Adipocyte (in vitro differentiated cells): ENCODE results near the gene DGKQ.

Source experiments
- DNase-seq: peaks from one replicate; pipeline ENCODE4 v3.0.0-alpha.2; 2015; ENCODE audit warnings: low read depth
- H3K27me3 ChIP-seq: replicated peaks from 2 replicates; pipeline ENCODE4 v1.7.0; 2013; ENCODE audit warnings: mild to moderate bottlenecking, low read length, moderate library complexity; ENCODE audit not compliant: control insufficient read depth, insufficient read depth
- H3K36me3 ChIP-seq: 2 replicates; pipeline ENCODE4 v1.7.0; 2013; ENCODE audit warnings: low read length, mild to moderate bottlenecking, moderate library complexity; ENCODE audit not compliant: control insufficient read depth, insufficient read depth, severe bottlenecking
- H3K4me1 ChIP-seq: 2 replicates; pipeline ENCODE4 v1.7.0; 2013; ENCODE audit warnings: mild to moderate bottlenecking, low read length, moderate library complexity; ENCODE audit not compliant: control insufficient read depth, insufficient read depth
- H3K4me3 ChIP-seq: 2 replicates; pipeline ENCODE4 v1.7.0; 2013; ENCODE audit warnings: mild to moderate bottlenecking, low read length, moderate library complexity
- H3K9ac ChIP-seq: 2 replicates; pipeline ENCODE4 v1.7.0; 2013; ENCODE audit warnings: mild to moderate bottlenecking, low read length, moderate library complexity
- H3K9me3 ChIP-seq: 2 replicates; pipeline ENCODE4 v1.7.0; 2013; ENCODE audit warnings: mild to moderate bottlenecking, low read length, moderate library complexity; ENCODE audit not compliant: control insufficient read depth

The DGKQ gene

DNA sequence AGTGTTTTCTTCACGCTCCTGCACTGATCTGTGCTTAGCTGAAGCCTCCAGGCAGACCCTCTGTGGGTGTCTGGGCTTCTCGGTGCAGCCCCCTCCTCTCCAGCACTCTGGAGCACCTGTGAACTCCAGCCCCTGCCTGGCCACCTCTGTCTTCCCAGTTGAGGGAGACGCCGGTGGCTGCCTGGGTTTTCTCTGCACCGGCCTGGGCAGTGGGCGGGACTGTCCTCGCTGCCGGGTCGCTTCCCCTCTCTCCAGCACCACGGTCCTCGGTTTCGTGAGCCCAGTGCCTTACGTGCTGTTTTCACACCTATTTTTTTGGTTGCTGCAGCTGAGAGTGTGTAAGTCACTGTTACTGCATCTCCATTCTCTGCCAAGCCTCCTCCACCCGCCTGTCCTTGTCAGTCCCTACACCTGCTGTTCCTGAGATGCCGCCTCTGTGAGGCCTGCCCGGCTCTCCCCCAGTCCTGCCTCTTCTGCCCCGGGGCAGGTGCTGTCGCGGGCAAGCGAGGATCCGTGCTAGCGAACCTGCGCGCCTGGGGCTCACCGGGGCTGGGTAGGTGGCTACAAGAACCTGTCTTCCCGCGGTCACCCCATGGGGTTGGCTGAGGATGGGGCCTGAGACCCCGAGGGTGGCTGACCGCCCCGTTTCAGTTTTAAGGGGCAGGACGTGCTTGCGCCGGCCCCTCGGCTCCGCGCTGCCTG, 35.6 kb upstream of the DGKQ start:
- peak; percentile 29 for DNase-seq

GRCh38 chr4:1006856-1007255, 33.5 kb upstream of the DGKQ start:
- no peaks in the 10 kb centered on the region for H3K36me3 ChIP-seq
- peaks cover 8% of the 10 kb centered on the region for H3K27me3 ChIP-seq
- H3K4me3 ChIP-seq, result no peak overlapping the region
- no peaks in the 10 kb centered on the region for H3K9me3 ChIP-seq
- H3K9ac ChIP-seq, result no peak overlapping the region
- peaks cover 18% of the 10 kb centered on the region for H3K4me1 ChIP-seq
- DNase-seq, result no peak

More for the DNA sequence above, 35.6 kb upstream of the DGKQ start:
- H3K4me3 ChIP-seq, result peak overlapping the region; percentile 76
- H3K36me3 ChIP-seq, result peaks cover 5% of the 10 kb centered on the region
- peaks cover 16% of the 10 kb centered on the region for H3K4me1 ChIP-seq
- peaks cover 8% of the 10 kb centered on the region for H3K27me3 ChIP-seq
- H3K9ac ChIP-seq, result peak overlapping the region; percentile 71
- H3K9me3 ChIP-seq, result no peaks in the 10 kb centered on the region

DNA sequence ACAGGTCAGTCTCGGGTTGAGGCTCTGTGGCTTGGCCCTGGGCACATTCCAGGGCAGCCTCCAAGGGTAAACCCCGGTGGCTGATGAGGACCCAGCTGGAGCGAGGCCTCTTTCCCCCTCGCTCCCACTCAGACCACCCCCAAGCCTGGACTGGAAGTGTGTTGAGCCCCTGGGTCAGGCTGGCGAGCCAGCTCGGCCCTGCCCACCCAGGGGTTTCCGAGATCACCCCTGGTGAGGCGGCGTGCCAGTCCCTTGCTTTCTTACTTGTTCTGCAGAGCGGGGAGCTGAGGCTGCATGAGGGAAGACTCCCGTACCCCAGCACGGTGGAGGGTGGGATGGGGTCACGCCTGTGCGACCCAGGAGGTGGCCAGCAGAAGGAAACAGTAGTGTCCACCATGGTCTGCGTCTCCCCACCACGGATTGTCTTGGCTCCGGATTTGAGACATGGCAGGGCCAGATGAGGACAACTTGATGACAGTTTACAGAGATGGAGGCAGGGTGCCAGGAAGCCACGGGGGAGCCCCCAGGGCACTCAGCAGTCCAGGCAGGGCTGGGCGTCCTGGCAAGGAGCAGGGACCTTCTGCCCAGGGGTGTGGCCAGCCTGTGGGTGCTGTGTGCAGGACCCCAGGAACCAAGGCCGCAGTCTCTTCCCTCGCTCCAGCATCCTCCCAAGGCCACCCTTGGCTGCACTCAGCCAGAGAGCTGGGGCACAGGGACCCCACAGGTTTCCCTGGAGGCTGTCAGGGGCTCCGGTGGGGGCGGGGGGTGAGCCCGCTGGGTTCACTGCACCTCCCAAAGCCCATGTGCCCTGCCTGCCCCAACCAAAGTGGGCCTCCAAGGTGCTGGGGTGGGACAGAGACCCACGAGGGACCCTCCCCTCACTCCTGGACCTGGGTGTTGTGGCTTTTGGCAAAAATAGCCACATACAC, 31.5 kb upstream of the DGKQ start:
- DNase-seq, result no peak
- Histone ChIP-seq H3K9ac (no peak overlapping the region), H3K27me3 (peaks cover 20% of the 10 kb centered on the region), H3K36me3 (no peaks in the 10 kb centered on the region), H3K4me3 (no peak overlapping the region), H3K9me3 (no peaks in the 10 kb centered on the region), H3K4me1 (peaks cover 9% of the 10 kb centered on the region)

DNA sequence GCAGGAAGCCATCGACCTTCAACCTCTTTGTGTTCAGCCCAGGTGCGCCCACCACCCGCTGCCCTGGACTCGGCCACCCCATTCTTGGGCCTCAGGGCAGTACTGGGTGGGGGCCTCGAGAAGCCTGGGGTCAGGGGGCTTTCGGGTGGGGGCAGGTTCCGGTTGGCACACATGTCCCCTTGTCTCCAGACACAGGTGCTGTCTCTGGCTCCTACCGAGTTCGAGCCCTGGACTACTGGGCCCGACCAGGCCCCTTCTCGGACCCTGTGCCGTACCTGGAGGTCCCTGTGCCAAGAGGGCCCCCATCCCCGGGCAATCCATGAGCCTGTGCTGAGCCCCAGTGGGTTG, 30.7 kb upstream of the DGKQ start:
- no peaks in the 10 kb centered on the region for H3K9me3 ChIP-seq
- no peak overlapping the region for H3K4me3 ChIP-seq
- peaks cover 20% of the 10 kb centered on the region for H3K27me3 ChIP-seq
- no peak for DNase-seq
- H3K9ac ChIP-seq, result no peak overlapping the region
- H3K4me1 ChIP-seq, result peaks cover 6% of the 10 kb centered on the region
- no peaks in the 10 kb centered on the region for H3K36me3 ChIP-seq

GRCh38 chr4:1003271-1004070, 30.1 kb upstream of the DGKQ start:
- no peaks in the 10 kb centered on the region for H3K9me3 ChIP-seq
- H3K27me3 ChIP-seq, result peaks cover 16% of the 10 kb centered on the region
- no peak overlapping the region for H3K4me3 ChIP-seq
- no peak overlapping the region for H3K9ac ChIP-seq
- DNase-seq, result no peak
- H3K4me1 ChIP-seq, result peaks cover 4% of the 10 kb centered on the region
- no peaks in the 10 kb centered on the region for H3K36me3 ChIP-seq

DNA sequence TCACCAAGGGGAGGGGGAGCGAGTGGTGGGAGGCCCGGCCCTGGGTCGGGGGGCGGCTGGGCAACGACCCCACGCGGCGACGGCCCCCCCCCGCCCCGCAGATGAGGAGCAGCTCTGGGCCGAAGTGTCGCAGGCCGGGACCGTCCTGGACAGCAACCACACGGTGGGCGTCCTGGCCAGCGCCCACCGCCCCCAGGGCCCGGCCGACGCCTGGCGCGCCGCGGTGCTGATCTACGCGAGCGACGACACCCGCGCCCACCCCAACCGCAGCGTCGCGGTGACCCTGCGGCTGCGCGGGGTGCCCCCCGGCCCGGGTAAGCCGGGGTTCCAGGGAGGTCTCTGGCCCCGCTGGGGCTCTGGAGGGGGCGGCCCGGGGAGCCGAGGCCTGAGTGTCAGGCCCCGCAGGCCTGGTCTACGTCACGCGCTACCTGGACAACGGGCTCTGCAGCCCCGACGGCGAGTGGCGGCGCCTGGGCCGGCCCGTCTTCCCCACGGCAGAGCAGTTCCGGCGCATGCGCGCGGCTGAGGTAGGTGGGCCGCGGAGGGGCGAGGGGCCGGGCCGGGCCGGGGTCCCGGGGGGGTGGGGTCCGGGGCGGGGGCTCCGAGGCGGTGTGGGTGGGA, 29.4 kb upstream of the DGKQ start:
- H3K27me3 ChIP-seq, result peaks cover 12% of the 10 kb centered on the region
- H3K9ac ChIP-seq, result no peak overlapping the region
- peaks cover 5% of the 10 kb centered on the region for H3K4me1 ChIP-seq
- no peak for DNase-seq
- H3K4me3 ChIP-seq, result no peak overlapping the region
- no peaks in the 10 kb centered on the region for H3K36me3 ChIP-seq
- no peaks in the 10 kb centered on the region for H3K9me3 ChIP-seq

DNA sequence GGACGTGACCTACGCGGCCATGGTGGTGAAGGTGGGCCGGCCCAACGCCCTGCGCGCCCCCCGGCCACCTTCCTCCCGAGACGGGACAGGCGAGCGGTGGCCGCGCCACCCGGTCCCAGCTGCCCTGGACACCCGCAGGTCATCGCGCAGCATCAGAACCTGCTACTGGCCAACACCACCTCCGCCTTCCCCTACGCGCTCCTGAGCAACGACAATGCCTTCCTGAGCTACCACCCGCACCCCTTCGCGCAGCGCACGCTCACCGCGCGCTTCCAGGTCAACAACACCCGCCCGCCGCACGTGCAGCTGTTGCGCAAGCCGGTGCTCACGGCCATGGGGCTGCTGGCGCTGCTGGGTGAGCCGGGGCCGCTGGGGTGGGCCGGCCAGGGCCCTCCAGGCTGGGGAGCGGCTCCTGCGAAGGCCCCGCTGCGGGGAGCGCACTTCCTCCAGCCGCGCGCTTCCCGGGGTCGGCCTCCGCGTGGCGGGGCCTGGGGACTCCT, 28.8 kb upstream of the DGKQ start:
- H3K9me3 ChIP-seq, result no peaks in the 10 kb centered on the region
- H3K27me3 ChIP-seq, result peaks cover 12% of the 10 kb centered on the region
- no peaks in the 10 kb centered on the region for H3K36me3 ChIP-seq
- no peak overlapping the region for H3K9ac ChIP-seq
- peak; percentile 45 for DNase-seq
- H3K4me1 ChIP-seq, result peaks cover 8% of the 10 kb centered on the region
- no peak overlapping the region for H3K4me3 ChIP-seq

- Histone ChIP-seq H3K27me3 (peaks cover 13% of the 10 kb centered on the region), H3K4me1 (peaks cover 8% of the 10 kb centered on the region), H3K36me3 (no peaks in the 10 kb centered on the region), H3K9ac (no peak overlapping the region), H3K4me3 (no peak overlapping the region), H3K9me3 (no peaks in the 10 kb centered on the region)
- DNase-seq, result no peak
Observed at GRCh38 chr4:1001561-1002130, 28.3 kb upstream of the DGKQ start.

- H3K4me1 ChIP-seq, result peaks cover 8% of the 10 kb centered on the region
- no peak for DNase-seq
- peaks cover 15% of the 10 kb centered on the region for H3K27me3 ChIP-seq
- H3K9ac ChIP-seq, result no peak overlapping the region
- H3K9me3 ChIP-seq, result no peaks in the 10 kb centered on the region
- no peaks in the 10 kb centered on the region for H3K36me3 ChIP-seq
- H3K4me3 ChIP-seq, result no peak overlapping the region
Observed at GRCh38 chr4:1000686-1001260, 27.4 kb upstream of the DGKQ start.

DNA sequence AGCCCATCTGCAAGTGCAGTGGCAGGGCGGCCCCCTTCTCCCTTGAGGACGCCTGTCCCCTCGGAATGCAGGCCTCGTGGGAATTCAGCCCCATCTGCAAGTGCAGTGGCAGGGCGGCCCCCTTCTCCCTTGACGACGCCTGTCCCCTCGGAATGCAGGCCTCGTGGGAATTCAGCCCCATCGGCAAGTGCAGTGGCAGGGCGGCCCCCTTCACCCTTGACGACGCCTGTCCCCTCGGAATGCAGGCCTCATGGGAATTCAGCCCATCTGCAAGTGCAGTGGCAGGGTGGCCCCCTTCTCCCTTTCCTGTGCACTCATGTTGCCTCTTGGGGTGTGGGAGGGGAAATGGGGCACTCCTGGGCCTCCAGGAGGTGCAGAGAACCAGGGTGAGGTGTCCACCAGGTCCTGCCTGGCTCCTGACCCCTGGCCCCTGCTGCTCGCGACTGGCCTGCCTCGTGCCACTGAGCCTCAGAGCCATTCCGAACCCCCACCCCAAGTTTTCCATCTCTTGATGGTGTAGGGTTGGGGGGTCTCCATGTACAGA, 26.6 kb upstream of the DGKQ start:
- H3K4me3 ChIP-seq, result no peak overlapping the region
- no peak overlapping the region for H3K9ac ChIP-seq
- no peaks in the 10 kb centered on the region for H3K36me3 ChIP-seq
- H3K27me3 ChIP-seq, result peaks cover 15% of the 10 kb centered on the region
- DNase-seq, result no peak
- H3K4me1 ChIP-seq, result peaks cover 8% of the 10 kb centered on the region
- no peaks in the 10 kb centered on the region for H3K9me3 ChIP-seq
